Measurements from ENCODE around the gene DNAH14. TPM values are rescaled to one million over a fixed set of nuclear protein-coding genes. Genes with fewer than 3 reads are reported as not detected.
A peak's percentile ranks its signal among the peaks of the same experiment; 100 is the strongest.
"Not testable (repeated sequence)": the region's sequence is repeated elsewhere in the genome, so short reads cannot be mapped to it uniquely, and the experiment has no call there.

DNAH14 gene
- total and polyA plus RNA-seq, 9 of the 15 experiments (the other 6 are each of a cell fraction or from before 2014, with no cell fraction given) = 58.4 to 142 (median 98.4) TPM

- in situ Hi-C loops (cut with MboI); H3K9me3 ChIP-seq (replicated peaks; ENCODE audit: control insufficient read depth, insufficient read depth, low read depth, low read length); H3K4me1 ChIP-seq (replicated peaks in 1 of 2; ENCODE audit: control insufficient read depth in 2 of 2, insufficient read depth in 2 of 2, low read length in 2 of 2); intact Hi-C loops (cut with micrococcal nuclease); H3K9me1 ChIP-seq (ENCODE audit: control insufficient read depth, insufficient read depth, low read length); H3K36me3 ChIP-seq (ENCODE audit: control insufficient read depth, insufficient read depth, low read length); POLR2A ChIA-PET; ATAC-seq; H3K79me2 ChIP-seq (ENCODE audit: control insufficient read depth, insufficient read depth, low read length); DNase-seq (ENCODE audit: extremely low read depth in 1 of 4, low spot score in 3 of 4); CTCF ChIA-PET (ENCODE audit: low intra/inter-chr PET ratio); H3K27me3 ChIP-seq (ENCODE audit: control insufficient read depth in 2 of 2, insufficient read depth in 2 of 2, low read length in 2 of 2); H3K4me3 ChIP-seq; H2AFZ ChIP-seq (ENCODE audit: low read depth, low read length); FAIRE-seq; BruUV-seq (replicated peaks); H3K9ac ChIP-seq (ENCODE audit: insufficient read depth in 1 of 2, low read depth in 2 of 2, low read length in 2 of 2); H4K20me1 ChIP-seq (replicated peaks; ENCODE audit: control insufficient read depth, insufficient read depth, low read length); H3K4me2 ChIP-seq (ENCODE audit: insufficient read depth, low read length); H3K27ac ChIP-seq (ENCODE audit: extremely low read depth, low read depth, low read length): not testable (repeated sequence)
- peak; percentile 55; the same call in 1 of the 2 replicates for TF ChIP-seq BCOR (IDR thresholded peaks at IDR 0.05)
- peak; percentile 94 for TF ChIP-seq ZNF146 (CRISPR knock-in tag; IDR thresholded peaks at IDR 0.05; ENCODE audit: unreplicated experiment)
- WGBS (ENCODE audit: insufficient coverage, low coverage, missing lambda C conversion rate) = 2% methylated on average over 3 of the region's 3 CpGs
These were observed 381.1 kb downstream of the DNAH14 start for GRCh38 chr1:225310544-225310943.

- FAIRE-seq = peak; percentile 93
- no peaks in the 10 kb centered on the region for H4K20me1 ChIP-seq (replicated peaks; ENCODE audit: control insufficient read depth, insufficient read depth, low read length)
- TF ChIP-seq GABPB1 (CRISPR knock-in tag; IDR thresholded peaks at IDR 0.05) (no peak), CTCF (IDR thresholded peaks at IDR 0.05 in 2 of 3, conservative IDR thresholded peaks at IDR 0.05 in 1 of 3; ENCODE audit: insufficient read depth in 2 of 3, low read depth in 1 of 3, low read length in 3 of 3) (peak; percentile 71 to 84 (median 79)), RAD21 (CRISPR knock-in tag; conservative IDR thresholded peaks at IDR 0.05 in 1 of 2, IDR thresholded peaks at IDR 0.05 in 1 of 2) (peak; percentile 55 to 80), SPI1 (IDR thresholded peaks at IDR 0.05; ENCODE audit: borderline replicate concordance, low read depth, low read length) (peak; percentile 11; the same call in 1 of the 2 replicates)
These were observed 389.5 kb downstream of the DNAH14 start for GRCh38 chr1:225318706-225319575.

More at GRCh38 chr1:225318706-225319575, 389.5 kb downstream of the DNAH14 start:
- no peaks in the 10 kb centered on the region for H3K4me1 ChIP-seq (replicated peaks in 1 of 2; ENCODE audit: control insufficient read depth in 2 of 2, insufficient read depth in 2 of 2, low read length in 2 of 2)
- no TSS peak for BruUV-seq (replicated peaks)
- no peak overlapping the region for H3K4me3 ChIP-seq
- peak; percentile 21 to 60 (median 43) for DNase-seq (ENCODE audit: extremely low read depth in 1 of 4, low spot score in 3 of 4)
- H3K9me3 ChIP-seq (replicated peaks; ENCODE audit: control insufficient read depth, insufficient read depth, low read depth, low read length) = no peaks in the 10 kb centered on the region
- CTCF ChIA-PET (ENCODE audit: low intra/inter-chr PET ratio) = interaction anchor here (0.6 to 0.8 kb wide), 2 partner anchors 25 to 156 kb away, joined by 3 to 5 read pairs; no protein-coding TSS in a partner anchor
- no peaks in the 10 kb centered on the region for H3K79me2 ChIP-seq (ENCODE audit: control insufficient read depth, insufficient read depth, low read length)
- no peak overlapping the region for H3K27ac ChIP-seq (ENCODE audit: extremely low read depth, low read depth, low read length)
- POLR2A ChIA-PET = interaction anchor here (0.5 to 1.2 kb wide), 2 partner anchors 9 to 11 kb away, joined by 3 to 4 read pairs; no protein-coding TSS in a partner anchor
- in situ Hi-C loops (cut with MboI) = no loop called here
- intact Hi-C loops (cut with micrococcal nuclease) = loop anchor here (2.0 kb wide), 1 partner anchor 654 kb away; no protein-coding TSS in a partner anchor
- H3K4me2 ChIP-seq (ENCODE audit: insufficient read depth, low read length) = no peak overlapping the region
- H3K9me1 ChIP-seq (ENCODE audit: control insufficient read depth, insufficient read depth, low read length) = no peaks in the 10 kb centered on the region
- ATAC-seq = peak; percentile 98
- peaks cover 3 to 10% of the 10 kb centered on the region in 2 experiments; a peak in 1 of 5 replicates for H3K27me3 ChIP-seq (ENCODE audit: control insufficient read depth in 2 of 2, insufficient read depth in 2 of 2, low read length in 2 of 2)
- 1% methylated on average over 4 of the region's 4 CpGs for WGBS (ENCODE audit: insufficient coverage, low coverage, missing lambda C conversion rate)
- H3K9ac ChIP-seq (ENCODE audit: insufficient read depth in 1 of 2, low read depth in 2 of 2, low read length in 2 of 2) = no peak overlapping the region
- no peak overlapping the region for H2AFZ ChIP-seq (ENCODE audit: low read depth, low read length)
- no peaks in the 10 kb centered on the region for H3K36me3 ChIP-seq (ENCODE audit: control insufficient read depth, insufficient read depth, low read length)

All from K562 (cell line).